Osteoblast (primary cell): ENCODE results near the gene ARL15. TPM values are rescaled to one million over a fixed set of nuclear protein-coding genes. Genes with fewer than 3 reads are reported as not detected.

Experiments used
- DNase-seq: peaks from one replicate; pipeline ENCODE4 v3.0.0; 2011; ENCODE audit warnings: low spot score, mixed read lengths; ENCODE audit not compliant: insufficient read length; ENCODE audit errors: missing footprints
- H2AFZ ChIP-seq: 2 replicates; pipeline ENCODE4 v1.6.0; 2011; ENCODE audit warnings: mild to moderate bottlenecking, low read length
- H3K27ac ChIP-seq: 2 replicates; pipeline ENCODE4 v1.5.1; 2011; ENCODE audit warnings: mild to moderate bottlenecking, low read depth, low read length, moderate library complexity
- H3K27me3 ChIP-seq: 2 replicates; pipeline ENCODE4 v1.6.0; 2012; ENCODE audit warnings: mild to moderate bottlenecking, control low read depth, inconsistent platforms, low read length, moderate library complexity; ENCODE audit not compliant: insufficient read depth
- H3K36me3 ChIP-seq: 2 replicates; pipeline ENCODE4 v1.5.1; 2011; ENCODE audit warnings: mild to moderate bottlenecking, low read length, control low read depth, moderate library complexity; ENCODE audit not compliant: insufficient read depth
- H3K4me1 ChIP-seq: 2 replicates; pipeline ENCODE4 v1.5.1; 2011; ENCODE audit warnings: mild to moderate bottlenecking, low read length, control low read depth, moderate library complexity; ENCODE audit not compliant: insufficient read depth
- H3K4me2 ChIP-seq: 2 replicates; pipeline ENCODE4 v1.6.0; 2011; ENCODE audit warnings: mild to moderate bottlenecking, low read length; ENCODE audit not compliant: insufficient read depth
- H3K4me3 ChIP-seq: fragments of 200-600 bp; sonication (generic); 3 replicates; pipeline ENCODE4 v1.5.1; 2012; ENCODE audit warnings: mild to moderate bottlenecking, low read length, inconsistent platforms; ENCODE audit not compliant: insufficient read depth
- H3K79me2 ChIP-seq: 2 replicates; pipeline ENCODE4 v1.6.0; 2012; ENCODE audit warnings: mild to moderate bottlenecking, low read length, control low read depth, inconsistent platforms; ENCODE audit not compliant: insufficient read depth
- H3K9me3 ChIP-seq: 2 replicates; pipeline ENCODE4 v1.5.1; 2011; ENCODE audit warnings: low read depth, low read length, control low read depth
- H4K20me1 ChIP-seq: 2 replicates; pipeline ENCODE4 v1.6.0; 2012; ENCODE audit warnings: mild to moderate bottlenecking, low read length, control low read depth; ENCODE audit not compliant: insufficient read depth
- CTCF ChIP-seq: IDR thresholded peaks from 2 replicates; pipeline ENCODE4 v1.5.1; 2011; ENCODE audit warnings: mild to moderate bottlenecking, low read depth, low read length, moderate library complexity; ENCODE audit errors: extremely low read depth
- total RNA-seq: library from RNA; depleted of rRNA; stranded (reverse); fragments of >200 nt; gene quantifications from 2 replicates; pipeline ENCODE4 v1.2.3, GENCODE V29; 2012

Gene ARL15
- total RNA-seq, 1 donor: 25.3 TPM

- Histone ChIP-seq H3K9me3 (no peaks in the 10 kb centered on the region), H3K4me1 (peaks cover 7% of the 10 kb centered on the region), H3K27ac (no peak overlapping the region), H2AFZ (no peak overlapping the region), H3K36me3 (no peaks in the 10 kb centered on the region), H3K27me3 (no peaks in the 10 kb centered on the region), H3K79me2 (peaks cover 17% of the 10 kb centered on the region), H3K4me2 (no peak overlapping the region), H4K20me1 (peaks cover 14% of the 10 kb centered on the region), H3K4me3 (no peak overlapping the region)
- no peak for TF ChIP-seq CTCF
- no peak for DNase-seq
These were observed 6.3 kb downstream of the ARL15 start for GRCh38 chr5:54304040-54304439.

- Histone ChIP-seq H3K27me3 (no peaks in the 10 kb centered on the region), H3K4me3 (no peak overlapping the region), H3K9me3 (no peaks in the 10 kb centered on the region), H3K4me1 (peaks cover 6% of the 10 kb centered on the region), H4K20me1 (peaks cover 16% of the 10 kb centered on the region), H2AFZ (no peak overlapping the region), H3K79me2 (peaks cover 12% of the 10 kb centered on the region), H3K36me3 (no peaks in the 10 kb centered on the region), H3K27ac (no peak overlapping the region), H3K4me2 (no peak overlapping the region)
- no peak for TF ChIP-seq CTCF
- DNase-seq: peak; percentile 58
These were observed 8.1 kb downstream of the ARL15 start for GRCh38 chr5:54302267-54302687.

- no peak for DNase-seq
- Histone ChIP-seq H3K36me3 (no peaks in the 10 kb centered on the region), H3K4me1 (peaks cover 6% of the 10 kb centered on the region), H3K79me2 (peaks cover 8% of the 10 kb centered on the region), H3K27me3 (no peaks in the 10 kb centered on the region), H3K27ac (no peak overlapping the region), H3K4me2 (no peak overlapping the region), H3K9me3 (no peaks in the 10 kb centered on the region), H3K4me3 (no peak overlapping the region), H2AFZ (no peak overlapping the region), H4K20me1 (peaks cover 16% of the 10 kb centered on the region)
- TF ChIP-seq CTCF: no peak
These were observed 8.5 kb downstream of the ARL15 start for GRCh38 chr5:54301849-54302248.

- peaks cover 14% of the 10 kb centered on the region for H4K20me1 ChIP-seq
- H3K9me3 ChIP-seq: no peaks in the 10 kb centered on the region
- no peak overlapping the region for H2AFZ ChIP-seq
- peaks cover 4% of the 10 kb centered on the region for H3K79me2 ChIP-seq
- no peak overlapping the region for H3K4me2 ChIP-seq
- H3K27me3 ChIP-seq: no peaks in the 10 kb centered on the region
- TF ChIP-seq CTCF: no peak
- no peak overlapping the region for H3K27ac ChIP-seq
- H3K4me3 ChIP-seq: no peak overlapping the region
- no peaks in the 10 kb centered on the region for H3K36me3 ChIP-seq
- peaks cover 6% of the 10 kb centered on the region for H3K4me1 ChIP-seq
- DNase-seq: no peak
These were observed 9.2 kb downstream of the ARL15 start for GRCh38 chr5:54301220-54301619.
